Fibroblast of lung (primary cell): ENCODE results near the gene UCKL1. TPM values are rescaled to one million over a fixed set of nuclear protein-coding genes. Genes with fewer than 3 reads are reported as not detected.

ENCODE experiments used
- DNase-seq, 2 donors: peaks; one replicate each; pipeline versions ENCODE4 v3.0.0 to v3.0.0-alpha.2; 2010; ENCODE audit warnings: low read depth in 2 of 2
- H2AFZ ChIP-seq: 2 replicates; pipeline ENCODE4 v1.5.1; 2012; ENCODE audit warnings: low read length, control low read depth, inconsistent platforms
- H3K27ac ChIP-seq: 2 replicates; pipeline ENCODE4 v1.5.1; 2011; ENCODE audit warnings: low read length, control low read depth; ENCODE audit not compliant: insufficient read depth
- H3K27me3 ChIP-seq: 2 replicates; pipeline ENCODE4 v1.5.1; 2011; ENCODE audit warnings: mild to moderate bottlenecking, low read length; ENCODE audit not compliant: control insufficient read depth, insufficient read depth
- H3K36me3 ChIP-seq: 2 replicates; pipeline ENCODE4 v1.5.1; 2011; ENCODE audit warnings: low read length; ENCODE audit not compliant: control insufficient read depth, insufficient read depth
- H3K4me1 ChIP-seq: 2 replicates; pipeline ENCODE4 v1.5.1; 2011; ENCODE audit warnings: low read length; ENCODE audit not compliant: control insufficient read depth, insufficient read depth; ENCODE audit errors: extremely low read depth
- H3K4me2 ChIP-seq: 2 replicates; pipeline ENCODE4 v1.5.1; 2011; ENCODE audit warnings: low read length, control low read depth; ENCODE audit not compliant: insufficient read depth; ENCODE audit errors: extremely low read depth
- H3K4me3 ChIP-seq, 4 experiments: fragments of 200-600 bp in 1 of 4; sonication (generic) in 1 of 4; replicated peaks in 1 of 4; 2 replicates each; pipeline ENCODE4 v1.5.1; 2011 to 2016; ENCODE audit warnings: low read length in 4 of 4, low read depth in 3 of 4, mild to moderate bottlenecking in 3 of 4, control low read depth in 2 of 4, inconsistent platforms in 1 of 4, mixed read lengths in 1 of 4; ENCODE audit not compliant: insufficient read depth in 1 of 4; ENCODE audit errors: control extremely low read depth in 1 of 4
- H3K79me2 ChIP-seq: 2 replicates; pipeline ENCODE4 v1.5.1; 2012; ENCODE audit warnings: mild to moderate bottlenecking, low read length, inconsistent platforms; ENCODE audit not compliant: control insufficient read depth, insufficient read depth
- H3K9ac ChIP-seq: 2 replicates; pipeline ENCODE4 v1.5.1; 2011; ENCODE audit warnings: mild to moderate bottlenecking, low read length, control low read depth; ENCODE audit not compliant: insufficient read depth
- H3K9me3 ChIP-seq: 2 replicates; pipeline ENCODE4 v1.5.1; 2012; ENCODE audit warnings: low read depth, low read length; ENCODE audit not compliant: control insufficient read depth, insufficient read depth
- H4K20me1 ChIP-seq: 2 replicates; pipeline ENCODE4 v1.5.1; 2011; ENCODE audit warnings: low read length; ENCODE audit not compliant: control insufficient read depth, insufficient read depth; ENCODE audit errors: extremely low read depth
- CTCF ChIP-seq, 2 donors: IDR thresholded peaks in 1 of 2; conservative IDR thresholded peaks in 1 of 2; 1 replicate in 1 of 2; 2 replicates in 1 of 2; pipeline ENCODE4 v1.5.1; 2011 to 2012; ENCODE audit warnings: low read length in 2 of 2, control low read depth in 1 of 2, inconsistent platforms in 1 of 2, low read depth in 1 of 2, mild to moderate bottlenecking in 1 of 2
- EZH2 ChIP-seq: IDR thresholded peaks from 2 replicates; pipeline ENCODE4 v1.5.1; 2012; ENCODE audit warnings: low read length, control low read depth, mild to moderate bottlenecking; ENCODE audit errors: missing control alignments
- polyA plus RNA-seq, 2 donors: library from polyadenylated mRNA; depleted of rRNA in 1 of 2; stranded (reverse) in 1 of 2; unstranded in 1 of 2; fragments of >200 nt; gene quantifications; 2 replicates each; pipeline ENCODE4 v1.2.1, GENCODE V29; 2011 to 2012; ENCODE audit warnings: missing spikeins in 1 of 2
- total RNA-seq: library from RNA; depleted of rRNA; stranded (reverse); fragments of >200 nt; gene quantifications from 2 replicates; pipeline ENCODE4 v1.2.1, GENCODE V29; 2014

The UCKL1 gene
- total and polyA plus RNA-seq, 2 donors (not counting 1 experiment from before 2014, with no cell fraction given), result 16.4 to 27.9 TPM

- H3K4me3 ChIP-seq, result no peak overlapping the region
- no peak overlapping the region for H2AFZ ChIP-seq
- no peak for TF ChIP-seq CTCF (conservative IDR thresholded peaks at IDR 0.05 in 1 of 2, IDR thresholded peaks at IDR 0.05 in 1 of 2; ENCODE audit: low read depth in 1 of 2, low read length in 2 of 2)
- no peak for TF ChIP-seq EZH2
- H3K9ac ChIP-seq, result no peak overlapping the region
- H3K4me1 ChIP-seq, result peaks cover 16% of the 10 kb centered on the region
- H3K4me2 ChIP-seq, result no peak overlapping the region
- H3K27me3 ChIP-seq, result no peaks in the 10 kb centered on the region
- DNase-seq, result peak in 1 of 2 donors; percentile 62
- no peaks in the 10 kb centered on the region for H4K20me1 ChIP-seq
- H3K9me3 ChIP-seq, result no peaks in the 10 kb centered on the region
- H3K79me2 ChIP-seq, result no peaks in the 10 kb centered on the region
- no peak overlapping the region for H3K27ac ChIP-seq
- H3K36me3 ChIP-seq, result no peaks in the 10 kb centered on the region
Measured at GRCh38 chr20:63974402-63975200, 18.4 kb upstream of the UCKL1 start.

GRCh38 chr20:63973636-63974401, 17.6 kb upstream of the UCKL1 start:
- no peak overlapping the region for H3K9ac ChIP-seq
- H3K36me3 ChIP-seq, result no peaks in the 10 kb centered on the region
- no peaks in the 10 kb centered on the region for H3K27me3 ChIP-seq

More at GRCh38 chr20:63973636-63974401, 17.6 kb upstream of the UCKL1 start:
- H4K20me1 ChIP-seq, result no peaks in the 10 kb centered on the region
- peak; percentile 71 to 82 for DNase-seq
- no peaks in the 10 kb centered on the region for H3K9me3 ChIP-seq
- H3K4me3 ChIP-seq, result peak overlapping the region; percentile 29 to 54 (median 42)
- TF ChIP-seq EZH2, result no peak
- peak; percentile 77 to 85 for TF ChIP-seq CTCF (conservative IDR thresholded peaks at IDR 0.05 in 1 of 2, IDR thresholded peaks at IDR 0.05 in 1 of 2; ENCODE audit: low read depth in 1 of 2, low read length in 2 of 2)
- H3K4me1 ChIP-seq, result peaks cover 17% of the 10 kb centered on the region
- peak overlapping the region; percentile 57 for H2AFZ ChIP-seq
- peaks cover 4% of the 10 kb centered on the region for H3K79me2 ChIP-seq
- H3K4me2 ChIP-seq, result peak overlapping the region; percentile 76
- no peak overlapping the region for H3K27ac ChIP-seq
